NCI-H2196 (cell line): Measurements from ENCODE around the gene RUVBL2.
"Not testable (repeated sequence)": the region's sequence is repeated elsewhere in the genome, so short reads cannot be mapped to it uniquely, and the experiment has no call there.

Experiments
- DNase-seq: peaks from one replicate; lab custom pipeline; 2025; ENCODE audit not compliant: unreplicated experiment; lab: John Stamatoyannopoulos, UW

Gene RUVBL2

GRCh38 chr19:49038557-49039276, 45.0 kb downstream of the RUVBL2 start:
- not testable (repeated sequence) for DNase-seq

- not testable (repeated sequence) for DNase-seq
Measured at GRCh38 chr19:49039736-49040135, 46.0 kb downstream of the RUVBL2 start.

- no peak for DNase-seq
Measured at GRCh38 chr19:49042177-49042576, 48.5 kb downstream of the RUVBL2 start.

GRCh38 chr19:49042666-49043065, 49.0 kb downstream of the RUVBL2 start:
- not testable (repeated sequence) for DNase-seq

- not testable (repeated sequence) for DNase-seq
Measured at GRCh38 chr19:49043548-49043947, 49.9 kb downstream of the RUVBL2 start, which contains the start of gene CGB5. CGB5 (plus strand) TSS chr19:49043848; CDS start chr19:49044210, 362 bp downstream.

GRCh38 chr19:49049011-49049410, 55.3 kb downstream of the RUVBL2 start, which contains the start of gene CGB8:
CGB8 (minus strand) TSS chr19:49049111; CDS start chr19:49048739, 372 bp downstream.
- not testable (repeated sequence) for DNase-seq

- DNase-seq, result not testable (repeated sequence)
Measured at GRCh38 chr19:49049834-49050233, 56.1 kb downstream of the RUVBL2 start.

- DNase-seq, result not testable (repeated sequence)
Measured at GRCh38 chr19:49050376-49051033, 56.8 kb downstream of the RUVBL2 start.

GRCh38 chr19:49056101-49056901, 62.6 kb downstream of the RUVBL2 start:
- DNase-seq, result peak; percentile 59

- DNase-seq, result not testable (repeated sequence)
Measured at GRCh38 chr19:49056902-49057596, 63.4 kb downstream of the RUVBL2 start.

GRCh38 chr19:49057636-49058234, 64.0 kb downstream of the RUVBL2 start, which contains the start of gene CGB7:
CGB7 (minus strand) TSS chr19:49057749; CDS start chr19:49055375, 2,374 bp downstream.
- peak; percentile 44 for DNase-seq

GRCh38 chr19:49058562-49058961, 64.9 kb downstream of the RUVBL2 start:
- no peak for DNase-seq

- no peak for DNase-seq
Measured at GRCh38 chr19:49059053-49059452, 65.4 kb downstream of the RUVBL2 start.

- no peak for DNase-seq
Measured at GRCh38 chr19:49061000-49061399, 67.3 kb downstream of the RUVBL2 start.

- DNase-seq, result no peak
Measured at GRCh38 chr19:49061445-49061844, 67.8 kb downstream of the RUVBL2 start.

GRCh38 chr19:49064029-49064629, 70.4 kb downstream of the RUVBL2 start:
- no peak for DNase-seq

- DNase-seq, result peak; percentile 22
Measured at GRCh38 chr19:49064768-49065611, 71.3 kb downstream of the RUVBL2 start, which contains the start of gene NTF4. NTF4 (minus strand) TSS chr19:49064818; CDS start chr19:49061997, 2,821 bp downstream.
